ENCODE results near the gene GCN1.
A peak's percentile ranks its signal among the peaks of the same experiment; 100 is the strongest.
"Not testable (repeated sequence)": the region's sequence is repeated elsewhere in the genome, so short reads cannot be mapped to it uniquely, and the experiment has no call there.

GCN1 gene

DNA sequence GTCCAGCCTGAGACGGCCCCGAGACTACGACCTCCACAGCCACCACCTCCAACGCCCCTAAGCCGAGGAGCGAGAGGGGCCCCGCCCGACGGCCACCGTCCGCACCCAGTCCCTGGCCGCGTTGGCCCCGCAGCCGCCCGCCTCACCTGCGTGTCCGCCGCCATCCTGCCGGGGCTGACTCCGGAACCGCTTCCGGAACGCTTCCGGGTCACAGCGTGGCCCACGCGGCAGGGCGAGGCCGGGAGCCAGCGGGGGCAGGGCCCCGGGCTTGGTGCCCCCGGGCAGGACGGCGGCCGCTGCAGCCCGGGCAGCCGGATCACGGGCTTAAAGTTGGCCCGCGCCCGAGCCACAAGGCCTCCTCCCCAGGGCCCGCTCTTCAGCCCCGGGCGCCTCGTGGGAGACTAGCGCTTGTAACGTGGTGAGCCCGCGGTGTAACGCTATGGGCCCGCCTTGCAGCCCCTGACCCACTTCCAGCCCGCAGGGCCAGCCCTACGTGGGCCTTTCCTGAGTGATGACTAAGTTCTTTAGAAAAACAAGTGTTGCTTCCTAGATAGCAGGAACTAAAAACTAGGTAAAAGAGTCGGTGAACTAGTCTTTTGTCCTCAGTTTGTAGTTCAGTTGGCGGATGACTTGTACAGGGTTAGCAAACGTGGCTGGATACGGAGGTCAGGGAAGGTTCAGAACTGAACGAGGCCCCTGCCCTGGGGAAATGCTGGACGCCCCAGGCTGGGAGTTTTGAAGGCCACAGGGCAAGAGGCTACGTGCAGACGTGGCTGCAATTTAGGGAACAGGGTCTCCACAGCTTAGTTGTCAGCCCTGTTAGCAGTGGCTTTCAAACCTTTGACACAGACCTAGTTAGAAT, at the start of gene GCN1:
GCN1 (minus strand) TSS at position 182 of the 862 bp plus-strand sequence; CDS start at position 164, 18 bp downstream.
- DNase-seq, result peak; percentile 71

DNA sequence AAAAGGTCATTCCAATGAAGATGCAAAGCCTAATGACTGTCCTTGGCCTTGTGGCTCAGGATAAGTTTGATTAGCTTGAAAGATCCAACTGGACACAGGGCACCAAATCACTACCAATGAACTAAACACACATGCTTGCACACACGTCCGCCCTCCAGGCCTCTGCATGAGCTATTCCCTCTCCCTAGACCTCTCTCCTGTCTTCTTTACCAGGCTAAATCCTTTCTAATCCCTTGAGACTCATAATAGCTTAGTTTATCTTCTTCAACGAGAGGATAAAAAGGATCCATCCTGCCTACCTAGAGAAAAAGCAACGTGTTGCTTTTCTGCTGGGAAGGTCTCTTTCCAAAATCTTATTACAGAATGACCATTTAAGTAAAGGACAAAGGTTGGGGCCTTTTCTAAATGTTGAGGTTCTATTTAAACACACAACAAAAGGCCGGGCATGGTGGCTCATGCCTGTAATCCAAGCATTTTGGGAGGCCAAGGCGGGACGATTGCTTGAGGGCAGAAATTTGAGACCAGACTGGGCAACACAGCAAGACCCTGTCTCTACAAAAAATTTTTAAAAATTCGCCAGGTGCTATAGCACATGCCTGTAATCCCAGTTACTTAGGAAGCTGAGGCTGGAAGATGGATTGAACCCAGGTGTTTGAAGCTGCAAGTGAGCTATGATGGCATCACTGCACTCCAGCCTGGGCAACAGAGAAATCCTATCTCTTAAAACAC, 48.6 kb upstream of the GCN1 start:
- DNase-seq, result no peak

DNA sequence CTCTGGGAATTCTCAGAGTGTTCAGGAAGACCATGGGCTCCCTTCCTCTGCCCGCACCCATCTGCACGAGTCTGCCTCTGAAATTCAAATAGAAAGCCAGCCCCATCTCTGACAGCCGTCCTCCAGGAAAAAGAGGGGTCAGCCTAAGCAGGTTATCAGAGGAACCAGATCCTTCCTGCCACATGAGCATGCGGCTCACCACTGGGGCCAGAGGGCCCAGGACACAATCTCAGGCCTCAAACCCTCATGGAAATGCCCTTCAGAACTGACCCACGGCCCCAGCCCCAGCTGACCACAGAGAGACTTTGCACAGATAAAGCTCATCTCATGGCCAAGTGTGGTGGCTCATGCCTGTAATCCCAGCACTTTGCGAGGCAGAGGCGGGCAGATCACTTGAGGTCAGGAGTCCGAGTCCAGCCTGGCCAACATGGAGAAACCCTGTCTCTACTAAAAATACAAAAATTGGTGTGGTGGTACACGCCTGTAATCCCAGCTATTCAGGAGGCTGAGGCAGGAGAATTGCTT, 47.8 kb upstream of the GCN1 start:
- no peak for DNase-seq

GRCh38 chr12:120241561-120242274, 47.2 kb upstream of the GCN1 start:
- DNase-seq, result no peak

DNA sequence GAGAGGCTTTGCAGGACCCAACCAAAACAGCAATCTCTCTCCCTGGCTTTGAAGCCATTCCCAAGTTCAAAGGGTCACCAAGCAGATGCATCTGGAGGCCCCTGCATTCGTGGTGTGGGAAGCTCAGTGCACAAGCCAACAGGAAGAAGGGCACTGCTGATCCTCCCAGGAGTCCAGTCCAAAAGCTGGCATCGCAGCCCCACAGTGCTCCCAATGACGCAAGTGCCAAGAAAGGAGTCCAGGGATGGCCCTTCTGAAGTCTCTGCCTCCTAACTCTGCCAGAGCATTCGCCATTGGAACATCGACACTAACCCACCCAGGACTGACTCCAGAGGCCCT, 45.9 kb upstream of the GCN1 start:
- DNase-seq, result no peak

GRCh38 chr12:120239776-120240494, 45.4 kb upstream of the GCN1 start:
- DNase-seq, result no peak

DNA sequence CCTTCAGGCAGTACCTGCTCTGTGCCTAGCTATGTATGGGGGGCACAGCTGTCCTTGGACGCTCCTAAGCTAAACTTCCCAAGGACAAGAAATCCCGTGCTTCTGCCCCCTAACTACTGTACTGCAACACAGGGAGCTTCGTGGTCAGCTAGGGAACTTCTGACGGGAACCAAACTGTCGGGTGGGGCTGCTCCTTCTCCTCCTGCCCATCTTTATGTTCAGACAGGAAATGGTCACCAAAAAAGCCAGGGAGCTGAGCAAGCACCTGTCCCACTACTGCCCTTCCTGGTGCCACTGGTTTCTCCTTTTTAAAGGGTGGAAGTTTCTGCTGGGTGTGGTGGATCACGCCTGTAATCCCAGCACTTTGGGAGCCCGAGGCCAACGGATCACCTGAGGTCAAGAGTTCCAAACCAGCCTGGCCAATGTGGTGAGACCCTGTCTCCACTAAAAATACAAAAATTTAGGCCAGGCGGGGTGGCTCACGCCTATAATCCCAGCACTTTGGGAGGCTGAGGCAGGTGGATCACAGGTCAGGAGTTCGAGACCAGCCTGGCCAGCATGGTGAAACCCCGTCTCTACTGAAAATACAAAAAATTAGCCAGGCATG, 44.4 kb upstream of the GCN1 start:
- no peak for DNase-seq

GRCh38 chr12:120238217-120238616, 43.7 kb upstream of the GCN1 start:
- no peak for DNase-seq

DNA sequence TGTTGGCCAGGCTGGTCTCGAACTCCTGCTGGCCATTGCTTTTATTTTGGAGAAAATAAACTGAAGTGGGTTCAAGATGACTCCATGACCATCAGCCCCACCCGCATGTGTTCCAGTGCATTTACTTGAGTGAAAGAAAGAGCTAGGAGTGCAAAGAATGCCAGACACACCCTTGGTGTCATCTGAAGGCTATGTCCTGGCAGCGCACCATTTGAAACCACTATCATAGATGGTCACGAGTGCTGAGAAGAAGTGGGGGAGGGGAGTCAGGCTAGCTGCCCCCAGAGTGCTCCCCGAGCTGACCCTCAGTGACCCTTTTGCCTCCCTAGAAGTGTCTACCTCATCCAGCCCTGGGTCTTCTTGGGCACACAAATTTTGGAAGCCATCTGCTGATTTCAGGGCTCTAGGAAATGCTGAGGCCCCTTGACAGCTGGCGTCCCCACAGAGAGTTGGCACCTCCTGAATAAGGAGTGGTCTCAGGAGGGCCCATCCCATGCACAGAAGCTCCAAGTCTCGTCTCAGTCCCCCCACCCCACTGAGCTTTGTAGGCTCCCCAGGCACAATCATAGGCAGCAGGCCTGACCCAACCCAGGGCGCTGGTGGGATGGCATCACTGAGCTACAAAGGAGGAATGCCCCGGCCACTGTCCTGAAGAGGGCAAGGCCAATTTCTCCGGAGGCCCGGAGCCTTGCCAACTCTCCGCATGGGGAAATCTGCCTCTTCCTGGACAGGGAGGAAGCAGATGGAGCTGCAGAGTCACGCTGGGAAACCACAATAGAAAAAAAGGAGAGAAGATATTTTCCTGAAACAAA, 43.1 kb upstream of the GCN1 start:
- DNase-seq, result peak; percentile 65

DNA sequence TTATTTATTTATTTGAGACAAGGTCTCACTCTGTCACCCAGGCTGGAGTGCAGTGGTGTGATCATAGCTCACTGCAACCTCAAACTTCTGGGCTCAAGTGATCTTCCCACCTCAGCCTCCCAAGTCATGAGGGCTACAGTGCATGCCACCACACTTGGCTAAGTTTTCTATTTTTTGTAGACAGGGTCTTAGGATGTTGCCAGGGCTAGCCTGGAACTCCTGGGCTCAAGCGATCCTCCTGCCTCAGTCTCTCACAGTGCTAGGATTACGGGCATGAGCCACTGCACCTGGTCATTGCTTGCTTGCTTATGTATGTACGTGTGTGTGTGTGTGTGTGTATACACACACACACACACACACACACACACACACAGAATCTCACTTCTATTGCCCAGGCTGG, 42.3 kb upstream of the GCN1 start:
- DNase-seq, result not testable (repeated sequence)

- no peak for DNase-seq
These were observed 41.1 kb upstream of the GCN1 start for GRCh38 chr12:120235369-120236323.

DNA sequence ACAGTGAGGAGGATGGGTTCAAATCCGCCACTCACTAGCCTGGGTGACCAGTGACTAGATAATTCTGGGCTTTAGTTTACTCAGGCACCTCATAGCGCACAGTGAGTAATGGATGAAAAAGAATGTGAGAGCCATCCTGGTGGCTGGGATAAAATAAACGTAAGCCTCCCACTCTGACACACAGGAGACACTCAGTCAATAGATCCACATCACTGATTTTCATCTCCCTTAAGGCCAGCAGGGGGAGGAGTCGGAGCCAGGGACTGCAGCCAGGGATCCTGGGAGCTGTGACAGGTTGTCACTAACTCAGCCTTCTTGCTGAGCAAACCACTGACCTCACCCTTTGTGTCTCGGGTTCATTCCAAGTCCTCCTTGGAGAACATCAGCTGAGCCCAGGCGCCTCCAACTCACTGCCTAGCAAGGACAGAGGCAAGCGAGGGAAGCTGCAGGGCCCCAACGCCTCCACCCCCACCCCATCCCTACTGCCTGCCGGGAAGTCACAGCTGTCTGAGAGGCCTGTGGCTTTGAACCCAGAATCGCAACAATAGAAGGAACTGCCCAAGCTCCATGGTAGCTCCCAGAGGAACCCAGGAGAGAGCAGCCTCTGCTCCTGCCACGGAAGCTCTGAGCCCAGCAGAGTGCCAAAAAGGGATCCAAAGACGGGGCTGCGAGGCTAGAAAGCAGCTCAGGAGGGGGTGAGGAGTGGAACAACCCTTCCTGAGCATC, 40.3 kb upstream of the GCN1 start:
- DNase-seq, result no peak

GRCh38 chr12:120231316-120232011, 36.9 kb upstream of the GCN1 start:
- peak; percentile 88 for DNase-seq

- DNase-seq, result no peak
These were observed 36.4 kb upstream of the GCN1 start for GRCh38 chr12:120230974-120231315.

GRCh38 chr12:120230326-120230973, 35.9 kb upstream of the GCN1 start:
- no peak for DNase-seq

GRCh38 chr12:120229487-120230325, 35.2 kb upstream of the GCN1 start:
- DNase-seq, result no peak

- DNase-seq, result no peak
These were observed 34.6 kb upstream of the GCN1 start for GRCh38 chr12:120229071-120229486.
